Nucleus accumbens (tissue), 56 donors: ENCODE measurements around the gene ADAMTS20.
"Not testable (repeated sequence)": the region's sequence is repeated elsewhere in the genome, so short reads cannot be mapped to it uniquely, and the experiment has no call there.

ENCODE experiments used
- DNase-seq, 56 donors: peaks; one replicate each; lab custom pipeline; 2025; lab: John Stamatoyannopoulos, UW

ADAMTS20 gene, protein sequence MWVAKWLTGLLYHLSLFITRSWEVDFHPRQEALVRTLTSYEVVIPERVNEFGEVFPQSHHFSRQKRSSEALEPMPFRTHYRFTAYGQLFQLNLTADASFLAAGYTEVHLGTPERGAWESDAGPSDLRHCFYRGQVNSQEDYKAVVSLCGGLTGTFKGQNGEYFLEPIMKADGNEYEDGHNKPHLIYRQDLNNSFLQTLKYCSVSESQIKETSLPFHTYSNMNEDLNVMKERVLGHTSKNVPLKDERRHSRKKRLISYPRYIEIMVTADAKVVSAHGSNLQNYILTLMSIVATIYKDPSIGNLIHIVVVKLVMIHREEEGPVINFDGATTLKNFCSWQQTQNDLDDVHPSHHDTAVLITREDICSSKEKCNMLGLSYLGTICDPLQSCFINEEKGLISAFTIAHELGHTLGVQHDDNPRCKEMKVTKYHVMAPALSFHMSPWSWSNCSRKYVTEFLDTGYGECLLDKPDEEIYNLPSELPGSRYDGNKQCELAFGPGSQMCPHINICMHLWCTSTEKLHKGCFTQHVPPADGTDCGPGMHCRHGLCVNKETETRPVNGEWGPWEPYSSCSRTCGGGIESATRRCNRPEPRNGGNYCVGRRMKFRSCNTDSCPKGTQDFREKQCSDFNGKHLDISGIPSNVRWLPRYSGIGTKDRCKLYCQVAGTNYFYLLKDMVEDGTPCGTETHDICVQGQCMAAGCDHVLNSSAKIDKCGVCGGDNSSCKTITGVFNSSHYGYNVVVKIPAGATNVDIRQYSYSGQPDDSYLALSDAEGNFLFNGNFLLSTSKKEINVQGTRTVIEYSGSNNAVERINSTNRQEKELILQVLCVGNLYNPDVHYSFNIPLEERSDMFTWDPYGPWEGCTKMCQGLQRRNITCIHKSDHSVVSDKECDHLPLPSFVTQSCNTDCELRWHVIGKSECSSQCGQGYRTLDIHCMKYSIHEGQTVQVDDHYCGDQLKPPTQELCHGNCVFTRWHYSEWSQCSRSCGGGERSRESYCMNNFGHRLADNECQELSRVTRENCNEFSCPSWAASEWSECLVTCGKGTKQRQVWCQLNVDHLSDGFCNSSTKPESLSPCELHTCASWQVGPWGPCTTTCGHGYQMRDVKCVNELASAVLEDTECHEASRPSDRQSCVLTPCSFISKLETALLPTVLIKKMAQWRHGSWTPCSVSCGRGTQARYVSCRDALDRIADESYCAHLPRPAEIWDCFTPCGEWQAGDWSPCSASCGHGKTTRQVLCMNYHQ (N-terminal part only)

DNA sequence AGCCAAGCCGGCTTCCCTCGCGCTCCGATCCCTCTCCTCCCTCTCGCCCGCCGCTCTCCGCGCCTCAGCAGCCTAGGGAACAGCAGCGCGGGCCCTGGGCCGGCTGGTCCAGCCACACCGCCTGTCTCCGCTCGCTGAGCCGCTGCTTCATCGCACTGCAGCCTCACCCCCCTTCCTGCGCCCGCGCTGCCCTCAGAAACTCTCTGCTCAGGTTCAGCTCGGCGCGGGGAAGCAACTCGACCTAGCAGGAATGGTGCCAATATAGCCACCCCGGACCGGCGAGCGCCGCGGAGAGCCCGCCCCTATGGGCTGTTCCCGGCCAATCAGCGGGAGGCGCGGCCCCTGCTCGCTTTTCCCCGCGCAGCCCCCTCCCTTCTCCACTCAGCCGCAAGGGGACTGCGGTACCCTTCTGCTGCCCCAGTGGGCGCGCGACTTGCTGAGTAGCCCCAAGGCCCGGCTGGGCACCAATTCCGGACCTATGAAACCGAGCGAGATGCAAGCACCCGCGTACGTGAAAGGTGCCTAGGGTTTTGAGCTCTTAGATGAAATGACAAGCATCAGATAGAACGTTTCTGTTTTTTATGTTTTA lies at the start of gene ADAMTS20:
ADAMTS20 (minus strand) TSS at position 233 of the 589 bp plus-strand sequence. CDS start 282 bp downstream, outside the sequence.
- DNase-seq = peak in 2 of 56 donors; percentile 1 to 6

- no peak for DNase-seq
Observed at GRCh38 chr12:43599708-43600107, 47.7 kb upstream of the ADAMTS20 start.

DNA sequence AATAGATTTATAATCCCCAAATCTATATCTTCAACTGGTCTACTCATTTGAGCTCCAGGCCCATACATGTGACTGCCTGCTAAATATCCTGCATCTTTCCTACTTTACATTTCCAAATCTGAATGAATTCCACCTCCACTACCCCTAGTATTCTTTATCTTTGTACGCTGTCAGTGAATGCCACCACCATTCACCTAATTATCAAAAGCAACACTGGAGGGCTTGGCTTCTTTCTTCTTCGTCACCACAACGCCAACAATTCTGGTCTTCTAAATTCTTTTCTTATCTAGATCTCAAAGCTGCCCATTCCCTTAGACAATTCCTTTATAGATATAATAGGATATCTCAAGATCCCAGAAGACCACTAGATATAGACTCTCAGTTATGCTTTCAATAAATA lies 47.1 kb upstream of the ADAMTS20 start:
- DNase-seq = no peak

DNA sequence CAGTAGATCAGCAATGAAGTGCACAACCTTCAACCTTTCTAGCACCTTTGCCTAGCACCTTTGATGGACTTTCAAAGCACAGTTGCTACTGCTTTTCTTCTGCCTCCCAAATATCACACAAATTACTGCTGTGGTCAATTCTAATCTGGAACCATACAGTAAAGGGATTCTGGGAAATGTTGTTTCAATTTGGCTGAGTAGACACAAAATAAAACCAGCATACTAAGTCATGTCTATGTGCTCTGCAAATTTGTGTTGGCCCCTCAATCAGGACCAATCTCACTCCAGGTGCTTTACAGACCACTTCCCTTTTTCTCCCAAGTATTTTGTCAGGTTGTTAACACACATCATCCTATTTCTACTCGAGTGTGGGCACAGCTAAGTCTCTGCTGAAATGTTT lies 38.3 kb upstream of the ADAMTS20 start:
- no peak for DNase-seq

DNA sequence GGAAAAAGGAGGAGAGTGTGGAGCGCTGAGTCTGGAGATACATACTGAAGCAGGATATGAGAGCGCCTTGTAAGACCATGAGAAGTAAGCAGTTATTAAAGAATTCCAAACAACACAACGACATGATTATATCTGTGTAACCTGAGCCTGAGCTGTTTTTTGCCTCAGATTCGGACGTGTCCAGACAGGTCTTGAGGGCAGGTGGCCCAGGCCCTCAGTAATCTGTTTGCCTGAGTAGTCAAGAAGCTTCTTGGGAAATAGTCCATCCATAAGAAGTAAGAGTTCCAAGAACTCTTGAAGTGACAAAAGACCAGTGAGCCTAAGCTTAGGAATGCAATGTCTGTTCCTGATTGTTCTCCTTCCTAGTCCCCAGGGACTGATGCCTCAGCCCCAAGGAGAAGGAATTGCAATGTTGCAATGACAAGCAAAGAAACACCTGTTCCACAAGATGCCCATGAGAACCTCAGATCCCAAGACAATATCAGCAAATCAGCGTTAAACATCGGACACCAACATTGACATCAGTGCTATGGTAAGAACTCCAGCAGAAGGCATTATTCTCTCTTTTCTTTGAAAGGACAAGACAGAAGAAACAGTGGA lies 34.7 kb upstream of the ADAMTS20 start:
- no peak for DNase-seq

GRCh38 chr12:43585676-43586075 lies 33.7 kb upstream of the ADAMTS20 start:
- no peak for DNase-seq

DNA sequence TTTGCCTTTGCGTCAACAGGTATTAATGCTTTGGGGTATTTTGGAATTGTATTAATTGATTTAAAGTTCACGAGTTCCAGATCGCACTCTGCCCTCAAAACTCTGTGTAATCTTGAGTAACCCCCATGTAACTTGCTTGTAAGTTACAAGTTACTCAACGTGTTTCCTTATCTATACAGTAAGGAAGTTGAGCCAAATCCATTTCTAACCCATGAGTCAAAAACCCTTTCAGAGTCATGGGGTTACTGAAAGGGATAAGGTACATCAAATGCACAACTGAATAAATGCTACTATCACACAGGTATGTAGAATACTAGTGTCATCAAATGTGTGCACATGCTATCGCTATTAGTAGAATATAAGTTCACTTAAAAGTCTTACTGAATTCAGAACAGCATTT lies 28.6 kb upstream of the ADAMTS20 start:
- no peak for DNase-seq

- no peak for DNase-seq
Observed at GRCh38 chr12:43579206-43579605, 27.2 kb upstream of the ADAMTS20 start.

GRCh38 chr12:43578782-43579181 lies 26.8 kb upstream of the ADAMTS20 start:
- no peak for DNase-seq

DNA sequence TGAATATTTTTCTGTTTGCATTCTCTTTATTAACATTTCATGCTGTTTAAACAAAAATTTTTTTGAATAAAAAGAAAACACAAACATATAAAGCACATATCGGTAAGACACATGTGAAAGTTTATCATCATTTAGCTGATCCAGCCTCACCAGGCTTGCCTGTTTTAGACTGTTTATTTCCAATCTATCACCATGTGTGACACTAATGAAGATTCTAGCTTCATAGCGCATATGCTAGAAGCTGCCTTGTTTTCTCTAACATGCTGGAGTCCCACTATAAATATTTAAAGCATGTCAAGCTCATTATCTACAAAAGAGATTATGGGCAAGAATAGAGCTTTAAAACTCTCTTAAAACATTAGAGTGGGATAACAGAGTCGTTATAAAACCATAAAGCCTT lies 25.4 kb upstream of the ADAMTS20 start:
- no peak for DNase-seq

GRCh38 chr12:43576162-43576561 lies 24.2 kb upstream of the ADAMTS20 start:
- no peak for DNase-seq

GRCh38 chr12:43571885-43572284 lies 19.9 kb upstream of the ADAMTS20 start:
- DNase-seq = no peak

- no peak for DNase-seq
Observed at GRCh38 chr12:43556057-43556456, 4.1 kb upstream of the ADAMTS20 start.

DNA sequence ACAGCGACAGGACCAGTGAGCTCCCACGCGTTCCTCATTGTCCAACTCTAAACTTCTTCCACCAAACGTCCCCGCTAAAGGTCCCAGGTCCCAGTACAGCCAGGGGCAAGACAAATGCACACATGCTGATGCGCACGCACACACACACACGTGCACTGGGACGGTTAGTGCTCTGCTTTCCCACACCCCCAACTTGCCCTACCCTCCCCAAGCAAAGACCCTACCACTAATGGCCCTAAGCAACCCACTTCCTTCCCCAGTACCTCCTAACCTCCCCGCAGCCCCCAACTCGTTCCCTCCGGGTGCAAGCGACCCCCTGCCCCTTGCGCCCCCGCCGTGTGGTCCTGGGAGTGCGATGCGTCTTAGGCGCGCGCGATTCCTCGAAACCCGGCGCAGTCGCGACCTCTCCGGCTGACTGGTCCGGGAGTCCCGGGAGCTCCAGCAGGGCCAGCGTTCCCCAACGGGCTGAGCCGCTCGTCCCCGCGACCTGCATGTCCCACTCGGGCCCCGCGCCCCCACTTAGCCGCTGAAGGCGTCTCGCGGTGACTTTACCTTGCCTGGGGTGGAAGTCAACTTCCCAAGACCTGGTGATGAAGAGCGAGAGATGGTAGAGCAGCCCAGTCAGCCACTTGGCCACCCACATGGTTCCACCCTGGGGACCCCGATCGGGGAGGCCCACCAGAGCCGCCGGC lies 578 bp downstream of the ADAMTS20 start:
- DNase-seq = no peak

DNA sequence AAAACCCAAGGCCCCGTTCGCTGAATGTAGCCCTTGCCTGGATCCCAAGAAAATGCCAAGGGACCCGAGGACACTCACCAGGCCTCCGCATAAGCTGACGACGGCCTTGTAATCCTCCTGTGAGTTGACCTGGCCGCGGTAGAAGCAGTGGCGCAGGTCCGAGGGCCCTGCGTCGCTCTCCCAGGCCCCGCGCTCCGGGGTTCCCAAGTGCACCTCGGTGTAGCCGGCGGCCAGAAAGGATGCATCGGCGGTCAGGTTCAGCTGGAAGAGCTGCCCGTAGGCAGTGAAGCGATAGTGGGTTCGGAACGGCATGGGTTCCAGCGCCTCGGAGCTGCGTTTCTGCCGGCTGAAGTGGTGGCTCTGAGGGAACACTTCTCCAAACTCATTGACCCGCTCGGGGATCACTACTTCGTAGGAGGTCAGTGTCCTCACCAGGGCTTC lies 1.2 kb downstream of the ADAMTS20 start:
- DNase-seq = no peak

- DNase-seq = no peak
Observed at GRCh38 chr12:43544703-43545102, 7.3 kb downstream of the ADAMTS20 start.

DNA sequence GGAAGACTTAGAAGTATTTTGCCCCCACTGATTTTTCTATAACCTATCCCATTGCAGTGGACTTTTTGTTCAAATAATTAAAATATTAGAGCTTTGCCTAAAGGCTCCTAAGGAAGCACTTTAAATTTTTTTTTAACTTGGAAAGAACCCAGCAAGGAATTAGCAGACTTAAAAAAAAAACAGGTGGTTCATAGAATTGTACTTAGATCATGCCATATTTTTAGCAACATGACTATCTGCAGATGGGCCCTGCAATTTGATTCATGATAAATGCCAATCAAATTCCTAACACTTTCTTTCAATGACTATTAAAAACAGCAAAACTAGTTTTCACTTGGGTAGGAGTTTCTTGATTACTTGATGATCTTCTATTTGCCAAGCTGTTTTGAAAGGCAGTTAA lies 11.5 kb downstream of the ADAMTS20 start:
- no peak for DNase-seq

DNA sequence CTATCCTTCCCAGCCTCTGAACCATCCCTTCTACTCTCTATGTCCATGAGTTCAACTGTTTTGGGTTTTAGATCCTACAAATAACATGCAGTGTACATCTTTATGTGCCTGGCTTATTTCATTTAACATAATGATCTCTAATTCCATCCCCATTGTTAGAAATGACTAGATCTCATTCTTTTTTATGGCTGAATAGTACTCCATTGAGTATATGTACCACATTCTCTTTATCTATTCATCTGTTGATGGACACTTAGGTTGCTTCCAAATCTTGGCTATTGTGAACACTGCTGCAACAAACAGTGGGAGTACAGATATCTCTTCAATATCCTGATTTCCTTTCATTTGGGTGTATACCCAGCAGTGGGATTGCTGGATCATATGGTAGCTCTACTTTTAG lies 14.3 kb downstream of the ADAMTS20 start:
- DNase-seq = not testable (repeated sequence)

DNA sequence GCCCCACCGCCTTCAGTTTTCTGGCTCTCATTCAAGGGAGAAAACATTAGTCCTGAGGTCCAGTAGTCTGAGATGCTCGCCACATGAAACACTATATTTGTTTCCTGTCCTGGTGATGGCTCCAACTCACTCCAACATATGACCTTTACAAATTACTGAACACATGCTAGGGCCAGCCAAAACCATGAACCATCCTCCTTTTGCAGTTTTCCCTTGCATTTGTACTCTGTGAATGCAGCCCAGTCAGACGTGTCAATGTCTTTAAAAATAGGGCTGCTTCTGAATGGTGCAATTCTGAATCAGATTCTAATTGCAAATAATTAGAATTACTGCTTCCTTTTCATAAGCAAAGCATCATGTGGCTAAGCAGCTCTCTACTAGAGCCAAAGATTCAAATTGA lies 36.0 kb downstream of the ADAMTS20 start:
- no peak for DNase-seq
